ENCODE measurements around the gene SLIT1. TPM values are rescaled to one million over a fixed set of nuclear protein-coding genes. Genes with fewer than 3 reads are reported as not detected.

The SLIT1 gene
- total RNA-seq, 1 donor from 2014 or later, result 0.05 TPM

DNA sequence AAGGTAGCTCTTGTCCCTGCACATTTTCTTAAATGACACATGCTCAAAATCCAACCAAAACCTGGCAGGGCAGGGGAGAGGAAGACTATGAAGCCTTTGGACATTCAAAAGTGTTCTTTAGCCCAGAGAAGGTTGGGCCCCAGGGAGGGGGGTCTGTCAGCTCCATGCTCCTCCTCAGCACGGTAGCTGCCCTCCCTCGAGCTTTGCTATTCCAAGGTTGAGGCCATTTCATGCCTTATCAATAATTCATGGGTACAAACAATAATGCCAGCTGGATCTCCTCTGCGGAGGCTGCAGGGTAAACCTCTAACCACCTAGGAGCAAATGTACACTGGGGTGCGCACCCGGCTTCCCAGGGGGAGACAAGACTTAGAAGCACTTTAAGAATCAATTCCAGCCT, 61.5 kb downstream of the SLIT1 start:
- DNase-seq (ENCODE audit: low spot score), result peak; percentile 35
- intact Hi-C loops (cut with DNase I), result no loop called here

DNA sequence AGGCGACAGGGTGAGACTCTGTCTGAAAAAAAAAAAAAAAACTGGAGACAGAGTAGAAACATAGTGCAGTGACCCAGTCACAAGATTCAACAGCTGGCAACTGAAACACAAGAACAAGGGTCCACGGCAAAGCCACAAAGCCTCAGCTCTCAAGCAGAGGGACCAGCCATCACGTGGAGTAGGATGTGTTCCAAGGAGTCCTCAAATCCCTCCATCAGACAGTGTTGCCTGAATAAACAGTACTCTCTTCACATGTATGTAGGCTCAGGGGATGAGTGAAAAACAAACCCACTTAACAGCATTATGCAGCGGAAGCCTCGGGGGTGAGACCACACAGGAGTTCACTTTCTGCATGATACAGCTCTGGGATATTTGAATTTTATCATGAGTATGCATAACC, 62.0 kb downstream of the SLIT1 start:
- DNase-seq (ENCODE audit: low spot score), result peak; percentile 29
- intact Hi-C loops (cut with DNase I), result no loop called here

DNA sequence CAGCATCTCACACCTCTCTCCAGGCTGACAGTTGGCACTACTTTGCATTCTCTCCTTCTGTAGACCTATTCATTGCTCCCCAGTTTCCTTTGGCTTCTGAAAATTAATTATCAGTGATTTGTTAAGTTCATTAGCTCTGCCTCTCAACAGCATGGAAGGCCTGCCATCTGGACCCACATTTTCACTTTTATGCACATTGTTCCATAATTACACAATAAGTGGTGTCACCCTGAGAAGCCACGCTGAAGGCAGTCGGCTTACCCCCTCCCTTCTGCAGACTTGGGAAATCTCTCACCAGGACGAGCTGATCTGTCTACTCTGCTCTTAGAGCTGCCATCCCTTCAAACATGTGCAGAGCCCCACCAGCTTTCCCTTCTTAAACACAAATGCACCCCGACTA, 64.7 kb downstream of the SLIT1 start:
- intact Hi-C loops (cut with DNase I), result no loop called here
- no peak for DNase-seq (ENCODE audit: low spot score)

DNA sequence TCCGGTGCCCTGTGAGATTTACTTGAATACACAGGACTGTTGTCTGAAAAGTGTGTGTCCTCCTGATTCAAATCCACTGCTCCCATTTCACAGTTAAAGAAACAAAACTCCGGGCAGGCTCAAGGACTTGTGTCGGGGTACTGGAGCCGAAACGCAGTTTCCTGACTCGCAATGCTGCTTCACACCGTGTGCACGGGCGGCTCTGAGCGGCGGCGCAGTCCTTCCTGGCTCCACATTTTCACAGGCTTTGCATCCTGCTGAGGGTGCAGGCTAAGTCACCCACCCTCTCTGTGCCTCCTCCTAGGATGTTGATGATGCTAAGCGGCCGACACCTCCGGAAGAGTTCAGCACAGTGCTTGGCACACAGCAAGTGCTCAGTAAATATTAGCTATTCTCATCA, 65.4 kb downstream of the SLIT1 start:
- no peak for DNase-seq (ENCODE audit: low spot score)
- intact Hi-C loops (cut with DNase I), result no loop called here

DNA sequence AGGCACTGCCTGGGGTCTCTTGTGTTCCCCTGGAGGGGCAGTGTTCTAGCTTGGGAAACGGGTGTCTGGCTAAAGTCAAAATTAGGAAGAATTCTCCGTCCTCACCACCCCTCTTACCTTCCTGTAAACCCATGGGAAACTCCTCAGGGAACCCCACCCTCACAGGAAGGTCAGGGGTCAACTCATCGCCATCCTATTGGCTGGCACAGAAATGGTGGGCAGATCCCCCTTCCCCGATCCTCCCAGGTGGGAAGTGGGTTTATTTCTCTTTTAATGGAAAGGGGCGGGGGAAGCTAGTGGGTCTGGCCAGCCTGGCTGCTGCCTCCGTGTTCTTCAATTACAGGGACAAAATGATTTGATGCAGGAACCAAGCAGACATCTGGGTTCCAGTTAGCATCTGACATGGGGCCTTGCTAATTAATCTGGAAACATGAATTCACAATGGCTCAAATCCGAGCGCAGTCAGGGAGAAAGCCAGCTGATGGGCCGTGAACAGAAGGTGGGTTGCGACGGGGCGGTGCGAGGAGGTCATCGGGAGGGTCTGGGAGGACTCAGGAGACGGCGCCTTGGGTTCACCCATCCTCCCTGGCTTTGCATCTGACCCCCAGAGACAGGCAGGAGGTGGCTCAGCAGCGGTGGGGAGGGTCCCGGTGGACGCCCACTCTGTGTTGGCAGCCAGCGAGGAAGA, 66.6 kb downstream of the SLIT1 start:
- peak; percentile 22 for DNase-seq (ENCODE audit: low spot score)
- intact Hi-C loops (cut with DNase I), result no loop called here

DNA sequence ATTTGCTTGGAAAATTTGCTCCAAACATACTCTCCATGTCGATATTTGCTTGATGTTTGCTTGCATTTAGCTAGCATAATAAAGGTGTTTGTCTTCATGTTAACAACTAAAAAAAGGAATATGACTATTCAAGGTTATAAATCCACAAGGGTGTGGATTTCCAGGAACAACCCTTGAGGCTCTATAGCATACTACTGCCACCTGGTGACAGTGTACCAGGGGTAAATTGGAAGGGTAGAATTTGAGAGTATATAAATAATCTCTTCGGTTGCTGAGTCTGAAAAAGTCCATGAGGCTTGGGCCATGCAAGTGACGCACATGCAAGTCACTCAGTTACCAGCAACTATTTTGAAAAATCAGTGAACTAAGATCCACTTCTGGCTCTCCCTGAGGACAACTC, 68.4 kb downstream of the SLIT1 start:
- intact Hi-C loops (cut with DNase I), result loop anchor here (1.0 kb wide), 1 partner anchor 44 kb away; no protein-coding TSS in a partner anchor
- no peak for DNase-seq (ENCODE audit: low spot score)

DNA sequence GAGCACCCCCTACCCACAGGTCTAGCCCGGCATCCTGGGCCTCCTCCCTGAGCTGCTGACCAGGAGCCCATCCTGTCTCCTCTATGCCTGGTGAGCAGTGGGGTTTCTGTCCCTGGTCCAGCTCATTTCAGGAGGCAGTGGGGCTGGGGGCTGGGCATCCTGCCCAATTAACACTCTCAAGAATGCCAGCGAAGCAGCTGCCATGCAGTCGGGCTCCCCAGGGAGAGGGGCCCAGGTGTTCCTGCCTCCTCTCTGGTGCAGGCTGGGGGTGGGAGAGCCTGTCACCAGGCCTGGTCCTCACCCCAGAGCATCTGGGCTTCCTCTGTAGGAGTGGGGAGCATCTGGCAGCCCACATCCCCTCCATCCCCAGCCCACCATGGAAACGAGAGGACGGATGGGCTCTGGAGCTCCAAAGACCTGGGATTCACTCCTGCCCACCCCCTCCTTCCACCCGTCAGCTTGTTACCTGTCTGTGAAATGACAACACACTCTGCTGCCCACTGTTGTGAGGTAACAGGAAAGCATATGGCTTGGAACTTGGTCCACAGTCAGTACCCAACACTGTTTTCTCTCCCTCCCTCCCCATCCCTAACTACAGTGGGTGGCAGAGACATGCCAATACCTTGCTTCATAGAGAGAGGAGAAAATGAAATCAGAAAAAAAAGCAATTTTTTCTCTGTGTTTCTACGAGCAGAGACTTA, 69.1 kb downstream of the SLIT1 start:
- intact Hi-C loops (cut with DNase I), result loop anchor here (1.0 kb wide), 1 partner anchor 43 kb away; no protein-coding TSS in a partner anchor
- no peak for DNase-seq (ENCODE audit: low spot score)

DNA sequence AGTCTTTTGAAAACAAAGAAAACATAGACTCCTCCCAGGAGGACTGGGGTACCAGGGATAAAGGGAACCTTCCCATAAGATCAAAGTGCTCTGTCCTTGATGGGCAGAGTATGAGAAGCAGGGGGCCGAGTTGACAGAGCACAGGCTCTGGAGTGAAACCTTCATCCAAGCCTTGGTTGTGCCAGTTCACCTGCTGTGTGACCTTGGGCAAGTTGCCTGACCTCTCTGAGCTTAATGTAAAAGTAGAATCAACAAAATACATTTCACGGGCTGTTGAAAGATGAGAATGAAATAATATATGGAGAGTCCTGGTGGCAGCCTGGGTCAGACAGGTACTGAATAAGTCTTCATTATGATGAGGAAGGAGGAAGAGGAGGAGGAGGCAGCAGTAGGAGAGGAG, 69.9 kb downstream of the SLIT1 start:
- intact Hi-C loops (cut with DNase I), result no loop called here
- DNase-seq (ENCODE audit: low spot score), result no peak

DNA sequence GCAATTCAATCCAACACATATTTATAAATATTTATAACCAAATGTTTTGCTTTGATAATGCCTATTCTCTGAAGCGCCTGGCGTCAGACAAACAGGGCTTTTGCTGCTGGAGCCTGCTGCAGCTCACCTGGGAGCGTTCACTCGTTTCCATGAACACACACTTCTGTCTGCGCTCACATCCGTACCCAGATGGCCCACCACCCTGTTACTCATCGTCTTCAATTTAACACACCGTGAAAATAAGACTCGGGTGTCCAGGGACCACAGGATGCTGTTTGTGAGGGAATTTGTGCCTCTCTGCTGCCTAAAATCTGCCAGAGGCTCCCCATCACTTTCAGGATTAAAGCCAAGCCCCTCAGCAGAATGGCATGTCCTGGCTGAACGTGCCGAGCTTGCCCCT, 74.1 kb downstream of the SLIT1 start:
- intact Hi-C loops (cut with DNase I), result no loop called here
- DNase-seq (ENCODE audit: low spot score), result no peak

DNA sequence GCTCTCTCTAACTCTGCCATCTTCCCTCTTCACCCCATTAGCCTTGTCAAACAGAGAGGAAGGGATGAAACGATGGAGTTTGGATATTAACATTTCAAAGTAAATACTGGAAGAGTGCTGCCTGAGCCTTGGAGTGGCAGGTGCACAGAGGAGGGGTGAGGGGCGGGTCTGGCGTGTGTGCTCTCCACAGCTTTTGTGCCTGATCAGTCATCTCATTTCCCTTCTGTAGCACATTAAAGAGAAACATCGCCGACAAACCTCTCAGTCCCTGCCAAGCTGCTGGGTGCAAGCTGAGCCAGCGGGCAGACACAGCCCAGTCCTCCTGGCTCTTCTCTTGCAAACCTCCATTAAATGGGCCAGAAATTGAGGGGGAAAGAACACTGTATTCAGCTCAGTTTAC, 76.2 kb downstream of the SLIT1 start:
- intact Hi-C loops (cut with DNase I), result no loop called here
- no peak for DNase-seq (ENCODE audit: low spot score)

DNA sequence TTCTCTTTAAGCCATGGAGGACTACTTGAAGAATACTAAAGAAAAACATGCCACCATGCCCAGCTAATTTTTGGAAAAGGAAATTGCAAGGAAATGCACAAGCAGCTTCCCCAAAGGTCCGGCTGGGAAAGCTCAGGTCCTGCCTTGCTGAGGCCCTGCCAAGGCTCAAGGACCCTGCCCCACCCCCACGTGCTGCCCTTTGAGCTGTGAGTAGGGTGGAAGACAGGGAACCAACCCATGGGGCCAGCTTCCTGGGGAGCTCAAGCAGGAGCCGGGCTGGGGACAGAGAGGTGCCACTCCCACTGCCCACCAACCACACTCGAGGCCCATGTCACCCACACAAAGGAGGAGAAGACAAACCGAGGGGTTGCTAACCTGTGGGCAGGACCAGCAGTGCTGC, 78.2 kb downstream of the SLIT1 start:
- DNase-seq (ENCODE audit: low spot score), result no peak
- intact Hi-C loops (cut with DNase I), result no loop called here

DNA sequence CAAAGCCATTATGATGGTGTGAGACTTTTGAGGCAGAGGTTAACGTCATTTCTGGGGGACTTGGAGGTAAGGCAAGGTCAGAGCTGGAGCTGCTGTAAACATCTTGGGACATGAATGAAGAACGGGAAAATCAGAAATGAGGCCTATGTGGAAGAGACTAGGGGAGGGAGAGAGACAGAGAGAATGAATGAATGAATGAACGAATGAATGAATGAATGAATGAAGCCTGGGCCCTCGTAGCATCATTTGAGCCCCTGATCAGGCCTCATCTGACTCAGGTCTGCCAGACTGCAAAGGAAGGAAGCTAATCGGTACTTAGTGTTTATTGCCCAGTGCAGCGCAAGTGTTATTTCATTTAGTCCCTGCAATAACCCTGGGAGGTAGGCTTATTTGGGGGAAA, 79.6 kb downstream of the SLIT1 start:
- no peak for DNase-seq (ENCODE audit: low spot score)
- intact Hi-C loops (cut with DNase I), result no loop called here

DNA sequence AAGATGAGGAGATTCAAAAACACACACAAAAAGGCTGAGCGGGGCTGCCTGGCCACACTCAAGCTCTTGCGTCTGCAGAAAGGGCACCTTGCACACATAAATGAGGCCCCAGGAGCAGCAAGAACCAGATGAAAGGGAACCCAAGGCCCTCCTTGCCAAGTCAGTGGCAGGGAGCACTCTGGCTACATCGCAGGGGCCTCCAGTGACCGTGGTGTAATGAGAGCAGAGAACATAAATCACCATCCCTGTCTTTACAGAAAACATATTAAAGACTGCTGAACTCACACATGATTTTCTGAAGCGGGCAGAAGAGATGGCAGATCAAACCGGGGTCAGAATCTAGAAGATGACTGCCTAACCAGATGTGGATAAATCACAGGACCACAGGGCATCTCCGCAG, 80.5 kb downstream of the SLIT1 start:
- DNase-seq (ENCODE audit: low spot score), result no peak
- intact Hi-C loops (cut with DNase I), result no loop called here

DNA sequence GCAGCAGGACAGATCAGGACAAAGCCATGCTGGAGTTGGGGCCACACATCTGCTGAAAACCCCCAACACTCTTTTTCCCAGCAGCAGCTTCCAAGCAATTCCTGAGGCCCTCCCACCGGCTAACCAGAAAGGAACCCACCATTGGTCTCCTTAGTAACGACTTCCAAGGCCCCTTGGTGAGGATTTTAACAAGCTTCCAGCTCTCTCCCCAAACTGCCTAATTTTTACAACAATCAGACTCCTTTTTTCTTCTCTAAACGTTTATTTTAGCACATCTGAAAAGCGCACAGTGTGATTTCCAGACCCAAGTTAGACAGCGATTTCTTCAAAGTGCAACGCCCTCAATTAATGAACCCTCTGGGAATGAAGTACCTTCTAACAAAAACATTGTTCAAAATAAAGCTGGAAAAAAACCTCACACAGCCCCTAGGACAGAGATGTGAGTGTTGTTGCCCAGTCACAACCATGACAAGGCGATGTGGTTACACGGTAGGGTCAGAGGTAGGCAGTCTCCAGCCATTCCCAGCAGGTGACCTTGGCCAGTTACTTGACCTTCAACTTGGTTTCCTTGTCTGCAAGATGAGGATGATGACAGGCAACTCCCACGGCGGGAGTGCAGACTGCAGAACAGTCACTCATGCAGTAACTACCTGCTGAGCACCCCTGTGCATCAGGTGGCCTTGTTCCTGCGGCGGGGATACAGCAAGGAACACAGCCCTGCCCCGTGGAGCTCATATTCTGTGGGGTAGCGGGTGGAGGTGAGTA, 82.3 kb downstream of the SLIT1 start:
- intact Hi-C loops (cut with DNase I), result no loop called here

DNA sequence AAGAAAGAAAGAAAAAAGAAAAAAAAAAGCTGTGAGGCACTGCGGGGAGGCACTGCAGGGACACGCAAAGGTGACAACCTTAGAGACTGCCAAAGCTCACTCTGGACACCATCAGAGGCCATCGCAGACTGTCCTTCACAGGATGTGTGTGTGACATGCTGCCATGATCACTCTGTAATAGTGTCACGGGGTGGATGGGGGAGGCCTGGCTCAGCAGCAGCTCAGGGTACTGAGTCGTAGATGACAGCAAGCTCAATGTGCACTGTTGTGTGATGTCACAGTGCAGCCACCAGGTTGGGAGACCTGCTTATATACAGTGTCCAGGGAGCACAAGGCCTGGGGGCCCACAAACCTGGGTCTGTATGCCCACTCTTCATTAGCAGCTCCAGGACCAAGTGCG, 83.3 kb downstream of the SLIT1 start:
- DNase-seq (ENCODE audit: low spot score), result peak; percentile 79

More for the DNA sequence above, 82.3 kb downstream of the SLIT1 start:
- no peak for DNase-seq (ENCODE audit: low spot score)

DNA sequence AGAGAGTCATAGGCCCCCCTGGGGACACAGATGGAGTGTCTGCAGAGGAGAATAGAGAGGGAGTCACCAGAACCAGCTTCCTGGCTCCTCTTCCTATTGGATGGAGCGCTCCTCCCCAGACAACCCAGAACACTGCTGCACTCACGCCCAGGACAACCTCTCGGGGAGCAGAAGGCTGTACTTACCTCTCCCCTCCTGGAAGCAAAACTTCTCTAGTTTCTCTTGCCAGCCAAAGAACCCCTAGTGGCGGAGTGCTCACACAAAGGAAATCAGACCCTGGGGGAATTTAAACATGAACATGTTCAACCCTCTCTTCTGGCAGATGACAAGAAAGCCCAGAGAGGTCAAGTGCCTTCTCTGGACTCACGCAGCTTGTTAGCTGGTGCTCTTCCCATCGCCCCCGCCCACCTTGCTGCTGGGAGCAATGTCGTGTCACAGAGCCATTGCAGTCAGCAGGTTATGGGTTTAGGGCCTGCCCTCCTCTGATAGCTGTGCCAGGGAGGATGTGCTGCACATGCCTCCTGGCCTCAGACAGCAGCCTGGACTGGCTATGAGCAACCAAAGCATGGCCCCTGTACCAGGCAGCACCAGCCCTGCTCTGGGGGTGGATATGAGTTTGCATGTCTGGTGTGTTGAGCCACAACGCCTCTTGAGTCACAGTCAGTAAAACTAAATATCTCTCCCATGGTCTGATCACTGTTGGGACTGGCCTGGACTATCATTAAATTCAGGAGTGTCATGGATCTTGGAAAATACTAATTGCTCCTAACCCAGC, 84.4 kb downstream of the SLIT1 start:
- DNase-seq (ENCODE audit: low spot score), result no peak
- intact Hi-C loops (cut with DNase I), result no loop called here

More for the DNA sequence above, 83.3 kb downstream of the SLIT1 start:
- intact Hi-C loops (cut with DNase I), result no loop called here

DNA sequence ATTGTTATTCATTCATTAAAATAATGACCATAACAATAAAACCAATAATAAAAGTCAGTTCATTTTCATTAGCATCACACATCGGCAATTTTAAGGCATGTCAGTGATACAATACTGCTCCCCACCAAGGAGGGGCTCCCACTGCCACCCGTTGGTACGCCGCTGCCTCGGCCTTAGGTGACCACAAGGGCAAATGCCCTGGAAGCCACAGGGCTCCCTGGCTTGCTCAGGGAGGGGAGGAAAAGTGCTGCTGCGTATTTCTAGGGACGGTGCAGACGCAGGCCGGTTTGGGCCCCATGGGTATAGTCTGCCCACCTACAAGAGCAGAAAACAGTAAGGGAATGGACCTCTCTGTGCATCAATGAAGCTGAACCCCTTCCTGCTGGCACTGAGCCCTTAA, 85.1 kb downstream of the SLIT1 start:
- no peak for DNase-seq (ENCODE audit: low spot score)
- intact Hi-C loops (cut with DNase I), result no loop called here

DNA sequence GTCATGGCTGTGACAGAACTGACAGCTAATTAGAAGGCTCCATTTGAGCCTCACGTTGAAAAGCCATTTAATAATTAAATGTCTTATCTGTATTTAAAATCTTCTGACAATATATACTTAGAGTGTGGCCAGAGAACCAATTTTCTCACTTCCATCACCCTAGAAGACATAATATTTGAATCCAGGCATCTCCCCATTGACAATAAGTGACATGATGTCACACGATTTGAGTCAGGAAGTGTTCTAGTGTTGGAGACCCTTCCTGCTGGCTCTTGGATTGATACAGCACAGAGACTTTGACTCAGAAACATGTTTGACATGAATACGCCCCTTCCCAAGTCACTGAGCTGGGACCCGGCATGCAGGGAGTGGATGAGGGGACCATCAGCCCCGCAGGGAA, 85.9 kb downstream of the SLIT1 start:
- intact Hi-C loops (cut with DNase I), result no loop called here

DNA sequence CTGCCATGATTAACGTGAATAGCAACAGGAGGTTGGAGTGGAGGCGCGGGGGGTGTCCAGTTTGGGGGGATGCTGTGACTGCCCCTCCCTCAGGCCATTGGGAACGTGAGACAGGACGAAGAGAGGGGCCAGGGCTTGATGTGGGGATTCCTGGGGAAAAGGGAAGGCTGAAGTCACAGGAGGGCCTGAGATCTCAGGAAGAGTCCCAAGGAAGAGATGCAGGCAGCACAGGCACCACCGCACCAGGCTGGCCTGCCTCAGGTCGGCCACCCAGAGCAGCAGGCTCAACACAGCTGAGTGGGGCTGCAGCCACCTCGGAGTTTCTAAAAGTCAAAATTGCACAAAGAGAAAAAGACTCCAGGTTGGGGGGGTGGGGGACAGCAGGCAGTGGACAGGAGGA, 86.7 kb downstream of the SLIT1 start:
- intact Hi-C loops (cut with DNase I), result no loop called here
- no peak for DNase-seq (ENCODE audit: low spot score)

More for the DNA sequence above, 85.9 kb downstream of the SLIT1 start:
- no peak for DNase-seq (ENCODE audit: low spot score)

DNA sequence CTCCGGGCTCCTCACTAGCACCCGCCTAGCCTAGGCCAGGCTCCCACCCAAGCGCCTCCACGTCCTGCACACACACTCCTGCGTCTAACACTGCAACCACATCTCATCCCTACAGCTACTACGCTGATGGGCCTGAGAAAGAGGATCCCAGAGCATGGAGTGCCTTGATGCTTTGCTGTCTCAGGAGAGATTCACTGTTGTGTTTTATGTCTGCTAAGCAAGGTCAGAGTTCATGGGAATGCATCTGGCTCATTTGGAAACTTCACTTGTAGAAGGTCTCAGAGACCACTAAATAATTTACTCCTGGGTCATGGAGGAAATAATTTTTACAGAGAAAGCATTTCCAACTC, 88.7 kb downstream of the SLIT1 start:
- intact Hi-C loops (cut with DNase I), result no loop called here
- no peak for DNase-seq (ENCODE audit: low spot score)

All from cardiac septum (tissue), 1 donor.